GM20000 (cell line): Measurements from ENCODE around the gene CNTN2.

Source experiments
- DNase-seq: peaks from one replicate; pipeline ENCODE4 v3.0.0; 2012; ENCODE audit warnings: low spot score
- CTCF ChIP-seq: IDR thresholded peaks from 2 replicates; pipeline ENCODE4 v1.5.1; 2012; ENCODE audit warnings: mild to moderate bottlenecking, control low read depth; ENCODE audit errors: extremely low read depth, missing control alignments

The CNTN2 gene

GRCh38 chr1:205061227-205061626 lies 18.2 kb downstream of the CNTN2 start:
- no peak for DNase-seq
- TF ChIP-seq CTCF = no peak

- TF ChIP-seq CTCF = peak; percentile 81
These were observed 18.7 kb downstream of the CNTN2 start for GRCh38 chr1:205061665-205062069.

GRCh38 chr1:205062319-205062718 lies 19.3 kb downstream of the CNTN2 start:
- DNase-seq = no peak
- TF ChIP-seq CTCF = no peak

More at GRCh38 chr1:205061665-205062069, 18.7 kb downstream of the CNTN2 start:
- peak; percentile 82 for DNase-seq

GRCh38 chr1:205062895-205063294 lies 19.9 kb downstream of the CNTN2 start:
- no peak for TF ChIP-seq CTCF
- DNase-seq = no peak

GRCh38 chr1:205064301-205064700 lies 21.3 kb downstream of the CNTN2 start:
- DNase-seq = no peak
- TF ChIP-seq CTCF = no peak

GRCh38 chr1:205064741-205065316 lies 21.8 kb downstream of the CNTN2 start:
- no peak for TF ChIP-seq CTCF
- no peak for DNase-seq

- no peak for DNase-seq
- no peak for TF ChIP-seq CTCF
These were observed 22.7 kb downstream of the CNTN2 start for GRCh38 chr1:205065666-205066065.
